Esophagus squamous epithelium (tissue), 5 donors: ENCODE data around the gene ACTL10. TPM values are rescaled to one million over a fixed set of nuclear protein-coding genes. Genes with fewer than 3 reads are reported as not detected.

Source experiments
- DNase-seq: peaks from one replicate; lab custom pipeline; 2025; lab: John Stamatoyannopoulos, UW
- H3K27ac ChIP-seq, 4 donors: fragments of 200-600 bp; sonication (generic); one replicate each; pipeline ENCODE4 v1.5.1; 2016 to 2019; ENCODE audit warnings: mild to moderate bottlenecking in 1 of 4
- H3K27me3 ChIP-seq, 4 donors: fragments of 200-600 bp; sonication (generic); 1 replicate in 3 of 4; 2 replicates in 1 of 4; pipeline versions ENCODE4 v1.5.1 to v1.6.0; 2017 to 2021; ENCODE audit warnings: antibody characterized with exemption in 1 of 4
- H3K36me3 ChIP-seq, 3 donors: fragments of 200-600 bp; sonication (generic); one replicate each; pipeline ENCODE4 v1.5.1; 2016 to 2019
- H3K4me1 ChIP-seq, 3 donors: fragments of 200-600 bp; sonication (generic); one replicate each; pipeline ENCODE4 v1.5.1; 2017 to 2019
- H3K4me3 ChIP-seq, 4 donors: fragments of 200-600 bp; sonication (generic); 1 replicate in 3 of 4; 2 replicates in 1 of 4; pipeline ENCODE4 v1.5.1; 2016 to 2019; ENCODE audit warnings: mild to moderate bottlenecking in 2 of 4, moderate library complexity in 1 of 4
- H3K9me3 ChIP-seq, 3 donors: fragments of 200-600 bp; sonication (generic); one replicate each; pipeline ENCODE4 v1.5.1; 2016 to 2019
- CTCF ChIP-seq, 6 experiments: fragments of 450-650 bp in 4 of 6; fragments of 200-600 bp in 2 of 6; sonication (generic) in 2 of 6; IDR thresholded peaks; one replicate each; pipeline ENCODE4 v1.5.1; 2016 to 2019; ENCODE audit warnings: antibody characterized with exemption in 6 of 6, mild to moderate bottlenecking in 4 of 6, moderate library complexity in 4 of 6
- POLR2A ChIP-seq, 4 donors: fragments of 450-650 bp; IDR thresholded peaks; one replicate each; pipeline ENCODE4 v1.6.1; 2017; ENCODE audit warnings: antibody characterized with exemption in 4 of 4, mild to moderate bottlenecking in 4 of 4, moderate library complexity in 3 of 4
- WGBS, 2 donors: methylation state at CpG; one replicate each; pipeline ENCODE4 v1.1.5; 2018; 5-methylcytosine and 5-hydroxymethylcytosine counted together
- intact Hi-C: fragments of 100-400 bp; cut with DNase I; formaldehyde crosslinking; loops from one replicate; pipeline ENCODE4 v1.15.0; 2022
- total RNA-seq, 4 donors: library from RNA; depleted of rRNA; stranded (reverse); fragments of >200 nt; gene quantifications; one replicate each; pipeline ENCODE4 v1.1.0, GENCODE V29; 2016
- donor health status: DM: yes; HTN: yes; CAD: no.

The ACTL10 gene
- total RNA-seq, 4 donors from 2014 or later: 1.8 to 4.4 (median 3.5) TPM

- intact Hi-C loops: no loop called here
- H3K36me3 ChIP-seq: no peaks in the 10 kb centered on the region
- H3K27ac ChIP-seq: no peak overlapping the region
- no peak for TF ChIP-seq CTCF (IDR thresholded peaks at IDR 0.05)
- no peak for TF ChIP-seq POLR2A (IDR thresholded peaks at IDR 0.05)
- H3K4me1 ChIP-seq: peaks cover 15 to 30% (median 17%) of the 10 kb centered on the region in 3 donors
- no peak overlapping the region for H3K4me3 ChIP-seq
- H3K27me3 ChIP-seq: no peaks in the 10 kb centered on the region
- WGBS, 2 donors: 77 to 81% methylated on average over 1 to 3 of the region's 3 CpGs
- DNase-seq: no peak
- H3K9me3 ChIP-seq: no peaks in the 10 kb centered on the region
Measured at GRCh38 chr20:33688938-33689424, 22.2 kb downstream of the ACTL10 start.

- Histone ChIP-seq H3K9me3 (no peaks in the 10 kb centered on the region), H3K4me3 (no peak overlapping the region), H3K36me3 (no peaks in the 10 kb centered on the region), H3K4me1 (peaks cover 15 to 30% (median 17%) of the 10 kb centered on the region in 3 donors), H3K27me3 (no peaks in the 10 kb centered on the region), H3K27ac (no peak overlapping the region)
- DNase-seq: no peak
- 88 to 93% methylated on average over 1 of the region's 1 CpG for WGBS, 2 donors
- intact Hi-C loops: no loop called here
- TF ChIP-seq CTCF (IDR thresholded peaks at IDR 0.05): no peak
- TF ChIP-seq POLR2A (IDR thresholded peaks at IDR 0.05): no peak
Measured at GRCh38 chr20:33689493-33689892, 22.8 kb downstream of the ACTL10 start.

- Histone ChIP-seq H3K4me1 (peaks cover 12 to 30% (median 12%) of the 10 kb centered on the region in 3 donors), H3K27ac (no peak overlapping the region), H3K9me3 (no peaks in the 10 kb centered on the region), H3K36me3 (no peaks in the 10 kb centered on the region), H3K4me3 (no peak overlapping the region), H3K27me3 (no peaks in the 10 kb centered on the region)
- DNase-seq: no peak
- TF ChIP-seq CTCF (IDR thresholded peaks at IDR 0.05): no peak
- TF ChIP-seq POLR2A (IDR thresholded peaks at IDR 0.05): no peak
- intact Hi-C loops: no loop called here
- WGBS, 2 donors: 30 to 48% methylated on average over 3 to 4 of the region's 4 CpGs
Measured at GRCh38 chr20:33689973-33690372, 23.2 kb downstream of the ACTL10 start.

GRCh38 chr20:33693289-33693688, 26.5 kb downstream of the ACTL10 start:
- no peak overlapping the region for H3K4me3 ChIP-seq
- no peaks in the 10 kb centered on the region for H3K9me3 ChIP-seq
- DNase-seq: no peak
- H3K27me3 ChIP-seq: no peaks in the 10 kb centered on the region
- H3K27ac ChIP-seq: peak overlapping the region in 1 of 4 donors; percentile 55
- peaks cover 0 to 33% (median 0%) of the 10 kb centered on the region in 3 donors for H3K4me1 ChIP-seq
- no peaks in the 10 kb centered on the region for H3K36me3 ChIP-seq
- intact Hi-C loops: no loop called here
- TF ChIP-seq POLR2A (IDR thresholded peaks at IDR 0.05) (no peak), CTCF (IDR thresholded peaks at IDR 0.05) (no peak)
- 72 to 78% methylated on average over 5 of the region's 5 CpGs for WGBS, 2 donors

- WGBS, 2 donors: 58 to 72% methylated on average over 5 to 13 of the region's 17 CpGs
- H3K27ac ChIP-seq: peak overlapping the region in 3 of 4 donors; percentile 49 to 68 (median 55)
- DNase-seq: no peak
- no peaks in the 10 kb centered on the region for H3K9me3 ChIP-seq
- TF ChIP-seq POLR2A (IDR thresholded peaks at IDR 0.05) (no peak), CTCF (IDR thresholded peaks at IDR 0.05) (no peak)
- intact Hi-C loops: no loop called here
- H3K4me1 ChIP-seq: peaks cover 0 to 33% (median 0%) of the 10 kb centered on the region in 3 donors
- H3K36me3 ChIP-seq: no peaks in the 10 kb centered on the region
- H3K4me3 ChIP-seq: no peak overlapping the region
- no peaks in the 10 kb centered on the region for H3K27me3 ChIP-seq
Measured at GRCh38 chr20:33693741-33694638, 27.2 kb downstream of the ACTL10 start.
